ENCODE measurements around the gene LMCD1.

LMCD1 gene

DNA sequence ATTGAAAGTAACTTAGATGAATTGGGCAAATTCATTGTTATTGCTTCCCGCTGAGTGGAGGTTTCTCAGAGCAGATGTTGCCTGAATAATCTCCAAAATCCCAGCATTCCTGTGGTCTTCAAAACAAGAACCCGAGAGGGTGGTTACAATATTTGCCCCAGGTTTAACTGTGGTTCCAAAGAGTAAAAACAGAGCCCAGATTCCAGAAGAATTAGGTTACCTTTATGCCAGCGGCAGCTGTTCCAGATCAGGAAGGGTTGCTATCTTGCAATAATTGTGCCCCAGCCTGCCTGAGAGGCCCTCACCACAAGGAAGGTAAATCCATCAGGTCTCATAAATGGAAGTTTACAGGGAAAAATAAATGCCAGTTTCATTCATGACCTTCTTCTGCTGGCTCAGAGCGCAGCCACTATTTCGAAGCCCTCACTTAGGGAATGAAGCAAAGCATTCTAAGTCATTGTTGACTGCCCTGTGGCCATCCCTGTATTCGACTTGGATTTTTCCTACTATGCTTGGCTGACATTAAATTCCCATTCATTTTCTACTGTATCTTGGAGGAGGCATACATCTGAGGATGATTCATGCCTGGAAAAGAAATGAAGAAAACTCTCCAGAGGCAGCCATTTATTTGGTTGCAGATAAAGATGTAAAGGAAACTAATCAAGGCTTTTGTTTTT lies 88.4 kb downstream of the LMCD1 start:
- Histone ChIP-seq H3K4me1 (no peaks in the 10 kb centered on the region), H3K36me3 (no peaks in the 10 kb centered on the region), H3K4me3 (ENCODE audit: low read depth, low read length) (no peak overlapping the region), H3K9me3 (no peaks in the 10 kb centered on the region), H3K27me3 (no peaks in the 10 kb centered on the region)
- TF ChIP-seq, protein P1, sequence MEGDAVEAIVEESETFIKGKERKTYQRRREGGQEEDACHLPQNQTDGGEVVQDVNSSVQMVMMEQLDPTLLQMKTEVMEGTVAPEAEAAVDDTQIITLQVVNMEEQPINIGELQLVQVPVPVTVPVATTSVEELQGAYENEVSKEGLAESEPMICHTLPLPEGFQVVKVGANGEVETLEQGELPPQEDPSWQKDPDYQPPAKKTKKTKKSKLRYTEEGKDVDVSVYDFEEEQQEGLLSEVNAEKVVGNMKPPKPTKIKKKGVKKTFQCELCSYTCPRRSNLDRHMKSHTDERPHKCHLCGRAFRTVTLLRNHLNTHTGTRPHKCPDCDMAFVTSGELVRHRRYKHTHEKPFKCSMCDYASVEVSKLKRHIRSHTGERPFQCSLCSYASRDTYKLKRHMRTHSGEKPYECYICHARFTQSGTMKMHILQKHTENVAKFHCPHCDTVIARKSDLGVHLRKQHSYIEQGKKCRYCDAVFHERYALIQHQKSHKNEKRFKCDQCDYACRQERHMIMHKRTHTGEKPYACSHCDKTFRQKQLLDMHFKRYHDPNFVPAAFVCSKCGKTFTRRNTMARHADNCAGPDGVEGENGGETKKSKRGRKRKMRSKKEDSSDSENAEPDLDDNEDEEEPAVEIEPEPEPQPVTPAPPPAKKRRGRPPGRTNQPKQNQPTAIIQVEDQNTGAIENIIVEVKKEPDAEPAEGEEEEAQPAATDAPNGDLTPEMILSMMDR (IDR thresholded peaks at IDR 0.05; ENCODE audit: low read depth, low read length) = no peak
- DNase-seq = no peak

GRCh38 chr3:8593021-8593827 lies 91.6 kb downstream of the LMCD1 start:
- Histone ChIP-seq H3K4me3 (ENCODE audit: low read depth, low read length) (no peak overlapping the region), H3K36me3 (no peaks in the 10 kb centered on the region), H3K4me1 (no peaks in the 10 kb centered on the region), H3K27me3 (no peaks in the 10 kb centered on the region), H3K9me3 (no peaks in the 10 kb centered on the region)
- TF ChIP-seq, protein P1 (IDR thresholded peaks at IDR 0.05; ENCODE audit: low read depth, low read length) = no peak
- DNase-seq = no peak

DNA sequence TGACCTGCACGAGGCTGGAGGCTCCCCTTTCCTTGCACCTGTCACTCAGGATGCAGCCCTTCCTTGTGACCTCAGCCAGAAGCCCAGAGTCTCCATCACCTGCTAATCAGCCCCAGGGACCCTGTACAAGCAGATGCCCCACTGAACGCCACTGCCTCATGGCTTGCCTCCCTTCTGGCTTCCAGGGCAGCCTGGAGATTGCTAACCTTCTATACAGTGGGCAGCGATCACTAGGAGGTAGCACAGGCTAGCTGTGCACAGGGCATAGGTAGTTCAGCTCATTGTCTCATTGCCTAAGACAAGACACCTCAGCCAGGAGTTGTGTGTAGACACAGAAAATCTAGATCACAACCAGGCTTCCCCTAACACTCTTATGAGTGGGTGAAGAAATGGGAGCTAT lies 93.6 kb downstream of the LMCD1 start:
- DNase-seq = no peak
- H3K27me3 ChIP-seq = no peaks in the 10 kb centered on the region
- no peaks in the 10 kb centered on the region for H3K4me1 ChIP-seq
- no peaks in the 10 kb centered on the region for H3K36me3 ChIP-seq
- H3K9me3 ChIP-seq = no peaks in the 10 kb centered on the region
- no peak overlapping the region for H3K4me3 ChIP-seq (ENCODE audit: low read depth, low read length)
- TF ChIP-seq, protein P1 (IDR thresholded peaks at IDR 0.05; ENCODE audit: low read depth, low read length) = no peak

DNA sequence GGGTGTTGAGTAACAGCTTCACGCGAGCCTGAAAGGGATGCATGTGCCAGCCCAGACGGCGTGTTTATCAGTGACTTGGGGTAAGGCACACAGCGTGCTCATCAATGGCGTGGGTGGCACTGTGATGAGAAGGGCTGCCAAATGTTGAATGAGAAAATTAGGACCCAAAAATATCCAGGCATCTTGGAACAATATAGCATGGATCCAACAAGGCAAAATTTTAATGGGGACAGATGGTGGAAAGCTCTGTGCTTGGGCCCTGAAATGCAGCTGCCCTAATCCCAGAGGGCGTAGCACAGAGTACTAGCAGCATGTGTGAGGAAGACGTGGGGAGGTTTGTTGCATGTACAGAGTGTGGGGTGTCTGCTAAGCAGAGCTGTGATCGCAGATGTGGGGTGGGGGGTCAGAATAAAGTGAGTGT lies 94.1 kb downstream of the LMCD1 start:
- no peaks in the 10 kb centered on the region for H3K4me1 ChIP-seq
- TF ChIP-seq, protein P1 (IDR thresholded peaks at IDR 0.05; ENCODE audit: low read depth, low read length) = no peak
- no peak overlapping the region for H3K4me3 ChIP-seq (ENCODE audit: low read depth, low read length)
- no peaks in the 10 kb centered on the region for H3K36me3 ChIP-seq
- H3K27me3 ChIP-seq = no peaks in the 10 kb centered on the region
- H3K9me3 ChIP-seq = no peaks in the 10 kb centered on the region
- no peak for DNase-seq

GRCh38 chr3:8596321-8597218 lies 94.9 kb downstream of the LMCD1 start:
- Histone ChIP-seq H3K9me3 (no peaks in the 10 kb centered on the region), H3K27me3 (no peaks in the 10 kb centered on the region), H3K36me3 (no peaks in the 10 kb centered on the region), H3K4me1 (no peaks in the 10 kb centered on the region), H3K4me3 (ENCODE audit: low read depth, low read length) (no peak overlapping the region)
- TF ChIP-seq, protein P1 (IDR thresholded peaks at IDR 0.05; ENCODE audit: low read depth, low read length) = no peak
- no peak for DNase-seq
